PC-3 (cell line): ENCODE results near the gene NT5DC1. TPM values are rescaled to one million over a fixed set of nuclear protein-coding genes. Genes with fewer than 3 reads are reported as not detected.

Source experiments
- ATAC-seq: fragments of 200-7000 bp; cut with Tn5 transposase; 2 replicates; pipeline ENCODE4 v1.9.1; 2020; ENCODE audit warnings: mild to moderate bottlenecking, moderate library complexity
- BruUV-seq: library from RNA; stranded (reverse); fragments of 400-500 nt; replicated peaks from 2 replicates; lab custom pipeline; 2021; lab: Mats Ljungman, UMichigan
- CTCF ChIA-PET: fragments of 300-600 bp; sonication (Branson Sonifier 250); formaldehyde crosslinking; loops from one replicate; lab custom pipeline; 2022; ENCODE audit warnings: antibody characterized with exemption; lab: Charles Lee
- POLR2A ChIA-PET: fragments of 300-600 bp; sonication (Branson Sonifier 250); formaldehyde crosslinking; loops from one replicate; lab custom pipeline; 2022; ENCODE audit warnings: antibody characterized with exemption; ENCODE audit not compliant: unreplicated experiment; lab: Charles Lee
- DNase-seq: peaks from one replicate; pipeline ENCODE4 v3.0.0-alpha.2; 2015
- H2AFZ ChIP-seq: fragments of 300-600 bp; sonication (generic); 2 replicates; pipeline ENCODE4 v1.6.0; 2016; ENCODE audit warnings: antibody characterized with exemption, low read length
- H3F3A ChIP-seq: fragments of 300-600 bp; sonication (generic); one replicate; pipeline ENCODE4 v1.6.0; 2017; ENCODE audit warnings: antibody characterized with exemption, low read length, control low read depth, mild to moderate bottlenecking; ENCODE audit not compliant: unreplicated experiment
- H3K27ac ChIP-seq: fragments of 300-600 bp; sonication (generic); 2 replicates; pipeline ENCODE4 v1.5.1; 2016; ENCODE audit warnings: mild to moderate bottlenecking, low read length
- H3K27me3 ChIP-seq: fragments of 300-600 bp; sonication (generic); 2 replicates; pipeline ENCODE4 v1.6.1; 2016; ENCODE audit warnings: low read length, mixed read lengths
- H3K36me3 ChIP-seq: fragments of 300-600 bp; sonication (generic); 2 replicates; pipeline ENCODE4 v1.6.1; 2016; ENCODE audit warnings: low read depth, mixed run types, low read length, mixed read lengths
- H3K4me1 ChIP-seq: fragments of 300-600 bp; sonication (generic); 2 replicates; pipeline ENCODE4 v1.5.1; 2016; ENCODE audit warnings: low read length; ENCODE audit not compliant: insufficient read depth
- H3K4me2 ChIP-seq: fragments of 300-600 bp; sonication (generic); 2 replicates; pipeline ENCODE4 v1.6.0; 2016; ENCODE audit warnings: low read length
- H3K4me3 ChIP-seq: fragments of 300-600 bp; sonication (generic); 2 replicates; pipeline ENCODE4 v1.5.1; 2016; ENCODE audit warnings: mild to moderate bottlenecking, low read length, mixed read lengths
- H3K79me2 ChIP-seq: fragments of 300-600 bp; sonication (generic); 2 replicates; pipeline ENCODE4 v1.6.1; 2017; ENCODE audit warnings: low read length, mixed read lengths
- H3K9ac ChIP-seq: fragments of 300-600 bp; sonication (generic); 2 replicates; pipeline ENCODE4 v1.6.0; 2016; ENCODE audit warnings: mild to moderate bottlenecking, low read length
- H3K9me2 ChIP-seq: fragments of 300-600 bp; sonication (generic); replicated peaks from 2 replicates; pipeline ENCODE4 v1.6.1; 2016; ENCODE audit warnings: mixed run types, low read length, mixed read lengths
- H3K9me3 ChIP-seq: fragments of 300-600 bp; sonication (generic); 2 replicates; pipeline ENCODE4 v1.6.1; 2016; ENCODE audit warnings: low read length, mixed read lengths
- H4K20me1 ChIP-seq: fragments of 300-600 bp; sonication (generic); 2 replicates; pipeline ENCODE4 v1.6.1; 2016; ENCODE audit warnings: low read length, mixed read lengths
- CTCF ChIP-seq: fragments of 300-600 bp; sonication (generic); conservative IDR thresholded peaks from 2 replicates; pipeline ENCODE4 v1.5.1; 2017; ENCODE audit warnings: antibody characterized with exemption, low read depth, mild to moderate bottlenecking, low read length
- EZH2 ChIP-seq: fragments of 300-600 bp; sonication (generic); IDR thresholded peaks from one replicate; pipeline ENCODE4 v1.6.1; 2017; ENCODE audit warnings: antibody characterized with exemption, mild to moderate bottlenecking, low read length; ENCODE audit not compliant: unreplicated experiment
- EZH2phosphoT487 ChIP-seq: fragments of 300-600 bp; sonication (generic); IDR thresholded peaks from 2 replicates; pipeline ENCODE4 v1.6.1; 2018; ENCODE audit warnings: mild to moderate bottlenecking, antibody characterized with exemption, low read length, borderline replicate concordance
- intact Hi-C: fragments of 100-400 bp; cut with micrococcal nuclease; formaldehyde crosslinking; loops from 2 replicates; pipeline ENCODE4 v1.9.0; 2023
- total RNA-seq: library from RNA; depleted of rRNA; stranded (reverse); fragments of >200 nt; gene quantifications from 2 replicates; pipeline ENCODE4 v1.2.3, GENCODE V29; 2014

Gene NT5DC1
- total RNA-seq, 1 experiment from 2014 or later = 11.3 TPM

GRCh38 chr6:116234689-116235088 is 134.0 kb downstream of the NT5DC1 start:
- ATAC-seq (no peak), DNase-seq (no peak)
- Histone ChIP-seq H3K36me3 (no peaks in the 10 kb centered on the region), H3F3A (no peaks in the 10 kb centered on the region), H3K9me3 (no peaks in the 10 kb centered on the region), H2AFZ (no peak overlapping the region), H3K27ac (no peak overlapping the region), H3K79me2 (no peaks in the 10 kb centered on the region), H3K4me1 (no peaks in the 10 kb centered on the region), H3K9ac (no peak overlapping the region), H3K4me3 (no peak overlapping the region), H3K9me2 (no peaks in the 10 kb centered on the region), H3K4me2 (no peak overlapping the region), H3K27me3 (no peaks in the 10 kb centered on the region), H4K20me1 (no peaks in the 10 kb centered on the region)
- CTCF ChIA-PET = no interaction called here
- intact Hi-C loops = no loop called here
- BruUV-seq = no TSS peak
- no peak for TF ChIP-seq EZH2phosphoT487
- no peak for TF ChIP-seq CTCF
- TF ChIP-seq EZH2 = no peak
- POLR2A ChIA-PET = no interaction called here

GRCh38 chr6:116238083-116238482 is 137.4 kb downstream of the NT5DC1 start:
- intact Hi-C loops = no loop called here
- no peaks in the 10 kb centered on the region for H3K79me2 ChIP-seq
- no peaks in the 10 kb centered on the region for H4K20me1 ChIP-seq
- no TSS peak for BruUV-seq
- H3F3A ChIP-seq = no peaks in the 10 kb centered on the region
- no peaks in the 10 kb centered on the region for H3K9me2 ChIP-seq
- H3K4me3 ChIP-seq = no peak overlapping the region
- no peaks in the 10 kb centered on the region for H3K27me3 ChIP-seq
- H2AFZ ChIP-seq = no peak overlapping the region
- H3K9ac ChIP-seq = no peak overlapping the region
- CTCF ChIA-PET = no interaction called here
- no peaks in the 10 kb centered on the region for H3K36me3 ChIP-seq
- no peak overlapping the region for H3K4me2 ChIP-seq
- POLR2A ChIA-PET = no interaction called here
- H3K27ac ChIP-seq = no peak overlapping the region
- H3K4me1 ChIP-seq = no peaks in the 10 kb centered on the region
- ATAC-seq (no peak), DNase-seq (no peak)
- no peaks in the 10 kb centered on the region for H3K9me3 ChIP-seq
- TF ChIP-seq CTCF = no peak
- no peak for TF ChIP-seq EZH2phosphoT487
- no peak for TF ChIP-seq EZH2

GRCh38 chr6:116239256-116239655 is 138.6 kb downstream of the NT5DC1 start:
- no peak overlapping the region for H2AFZ ChIP-seq
- no peak for TF ChIP-seq EZH2phosphoT487
- no peak for TF ChIP-seq CTCF
- TF ChIP-seq EZH2 = no peak
- no peaks in the 10 kb centered on the region for H3K4me1 ChIP-seq
- POLR2A ChIA-PET = no interaction called here
- H3K4me3 ChIP-seq = no peak overlapping the region
- H3K27me3 ChIP-seq = no peaks in the 10 kb centered on the region
- CTCF ChIA-PET = no interaction called here
- H4K20me1 ChIP-seq = no peaks in the 10 kb centered on the region
- H3K79me2 ChIP-seq = no peaks in the 10 kb centered on the region
- no peaks in the 10 kb centered on the region for H3K9me3 ChIP-seq
- no peaks in the 10 kb centered on the region for H3K9me2 ChIP-seq
- BruUV-seq = no TSS peak
- ATAC-seq (no peak), DNase-seq (no peak)
- H3F3A ChIP-seq = no peaks in the 10 kb centered on the region
- no peak overlapping the region for H3K9ac ChIP-seq
- no peak overlapping the region for H3K27ac ChIP-seq
- intact Hi-C loops = no loop called here
- H3K4me2 ChIP-seq = no peak overlapping the region
- no peaks in the 10 kb centered on the region for H3K36me3 ChIP-seq
